ENCODE data around the gene PLEKHA8.

Gene PLEKHA8

GRCh38 chr7:30160329-30160728 lies 132.1 kb downstream of the PLEKHA8 start:
- peak overlapping the region; percentile 89 for H3K27ac ChIP-seq
- H3K9me3 ChIP-seq: no peaks in the 10 kb centered on the region
- peak overlapping the region; percentile 44 to 45 for H3K4me3 ChIP-seq (ENCODE audit: low read depth in 1 of 2, low read length in 1 of 2)
- TF ChIP-seq CTCF (IDR thresholded peaks at IDR 0.05): no peak
- no peaks in the 10 kb centered on the region for H3K27me3 ChIP-seq
- H3K36me3 ChIP-seq: peaks cover 3% of the 10 kb centered on the region
- peaks cover 67 to 87% of the 10 kb centered on the region in 2 experiments for H3K4me1 ChIP-seq (ENCODE audit: control insufficient read depth in 1 of 2, insufficient read depth in 1 of 2, low read depth in 1 of 2, low read length in 1 of 2)

- no peaks in the 10 kb centered on the region for H3K36me3 ChIP-seq
- no peak for TF ChIP-seq CTCF (IDR thresholded peaks at IDR 0.05)
- no peaks in the 10 kb centered on the region for H3K9me3 ChIP-seq
- H3K27me3 ChIP-seq: no peaks in the 10 kb centered on the region
- H3K27ac ChIP-seq: peak overlapping the region; percentile 89
- peaks cover 81 to 88% of the 10 kb centered on the region in 2 experiments for H3K4me1 ChIP-seq (ENCODE audit: control insufficient read depth in 1 of 2, insufficient read depth in 1 of 2, low read depth in 1 of 2, low read length in 1 of 2)
- no peak overlapping the region for H3K4me3 ChIP-seq (ENCODE audit: low read depth in 1 of 2, low read length in 1 of 2)
Observed at GRCh38 chr7:30162133-30162532, 133.9 kb downstream of the PLEKHA8 start.

- TF ChIP-seq CTCF (IDR thresholded peaks at IDR 0.05): no peak
- H3K27me3 ChIP-seq: no peaks in the 10 kb centered on the region
- peaks cover 81 to 82% of the 10 kb centered on the region in 2 experiments for H3K4me1 ChIP-seq (ENCODE audit: control insufficient read depth in 1 of 2, insufficient read depth in 1 of 2, low read depth in 1 of 2, low read length in 1 of 2)
- H3K27ac ChIP-seq: peak overlapping the region; percentile 89
- H3K9me3 ChIP-seq: no peaks in the 10 kb centered on the region
- no peaks in the 10 kb centered on the region for H3K36me3 ChIP-seq
- H3K4me3 ChIP-seq (ENCODE audit: low read depth in 1 of 2, low read length in 1 of 2): no peak overlapping the region
Observed at GRCh38 chr7:30162622-30163124, 134.5 kb downstream of the PLEKHA8 start.

- no peak overlapping the region for H3K4me3 ChIP-seq (ENCODE audit: low read depth in 1 of 2, low read length in 1 of 2)
- TF ChIP-seq CTCF (IDR thresholded peaks at IDR 0.05): no peak
- peak overlapping the region; percentile 89 for H3K27ac ChIP-seq
- no peaks in the 10 kb centered on the region for H3K9me3 ChIP-seq
- H3K36me3 ChIP-seq: no peaks in the 10 kb centered on the region
- H3K4me1 ChIP-seq (ENCODE audit: control insufficient read depth in 1 of 2, insufficient read depth in 1 of 2, low read depth in 1 of 2, low read length in 1 of 2): peaks cover 78 to 81% of the 10 kb centered on the region in 2 experiments
- no peaks in the 10 kb centered on the region for H3K27me3 ChIP-seq
Observed at GRCh38 chr7:30163231-30163894, 135.2 kb downstream of the PLEKHA8 start.

- no peaks in the 10 kb centered on the region for H3K9me3 ChIP-seq
- no peak for TF ChIP-seq CTCF (IDR thresholded peaks at IDR 0.05)
- H3K27ac ChIP-seq: peak overlapping the region; percentile 33
- no peaks in the 10 kb centered on the region for H3K27me3 ChIP-seq
- H3K4me3 ChIP-seq (ENCODE audit: low read depth in 1 of 2, low read length in 1 of 2): no peak overlapping the region
- no peaks in the 10 kb centered on the region for H3K36me3 ChIP-seq
- peaks cover 68 to 69% of the 10 kb centered on the region in 2 experiments for H3K4me1 ChIP-seq (ENCODE audit: control insufficient read depth in 1 of 2, insufficient read depth in 1 of 2, low read depth in 1 of 2, low read length in 1 of 2)
Observed at GRCh38 chr7:30164567-30164966, 136.4 kb downstream of the PLEKHA8 start.
